Cardiac fibroblast (primary cell): Measurements from ENCODE around the gene OPRD1.

ENCODE experiments used
- DNase-seq, 2 donors: peaks; one replicate each; pipeline versions ENCODE4 v3.0.0 to v3.0.0-alpha.2; 2010; ENCODE audit warnings: low read depth in 2 of 2
- H3K4me3 ChIP-seq, 2 donors: replicated peaks in 1 of 2; 1 replicate in 1 of 2; 2 replicates in 1 of 2; pipeline ENCODE4 v1.5.1; 2011; ENCODE audit warnings: low read depth in 2 of 2, low read length in 2 of 2, mild to moderate bottlenecking in 2 of 2, moderate library complexity in 1 of 2
- TF ChIP-seq, protein P1 (sequence below): IDR thresholded peaks from one replicate; pipeline ENCODE4 v1.5.1; 2011; ENCODE audit warnings: low read depth, mild to moderate bottlenecking, low read length, inconsistent platforms

The OPRD1 gene

DNA sequence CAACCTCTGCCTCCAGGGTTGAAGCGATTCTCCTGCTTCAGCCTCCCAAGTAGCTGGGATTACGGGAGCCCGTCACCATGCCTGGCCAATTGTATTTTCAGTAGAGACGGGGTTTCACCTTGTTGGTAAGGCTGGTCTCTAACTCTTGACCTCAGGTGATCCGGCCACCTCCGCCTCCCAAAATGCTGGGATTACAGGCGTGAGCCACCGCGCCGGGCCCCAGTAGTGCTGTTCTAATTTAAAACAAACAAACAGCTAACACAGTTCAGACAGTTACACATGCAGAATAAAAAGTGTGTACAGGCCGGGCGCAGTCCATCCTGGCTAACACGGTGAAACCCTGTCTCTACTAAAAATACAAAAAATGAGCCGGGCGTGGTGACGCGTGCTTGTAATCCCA is 35.6 kb upstream of the OPRD1 start:
- H3K4me3 ChIP-seq, result no peak overlapping the region
- TF ChIP-seq, protein P1, sequence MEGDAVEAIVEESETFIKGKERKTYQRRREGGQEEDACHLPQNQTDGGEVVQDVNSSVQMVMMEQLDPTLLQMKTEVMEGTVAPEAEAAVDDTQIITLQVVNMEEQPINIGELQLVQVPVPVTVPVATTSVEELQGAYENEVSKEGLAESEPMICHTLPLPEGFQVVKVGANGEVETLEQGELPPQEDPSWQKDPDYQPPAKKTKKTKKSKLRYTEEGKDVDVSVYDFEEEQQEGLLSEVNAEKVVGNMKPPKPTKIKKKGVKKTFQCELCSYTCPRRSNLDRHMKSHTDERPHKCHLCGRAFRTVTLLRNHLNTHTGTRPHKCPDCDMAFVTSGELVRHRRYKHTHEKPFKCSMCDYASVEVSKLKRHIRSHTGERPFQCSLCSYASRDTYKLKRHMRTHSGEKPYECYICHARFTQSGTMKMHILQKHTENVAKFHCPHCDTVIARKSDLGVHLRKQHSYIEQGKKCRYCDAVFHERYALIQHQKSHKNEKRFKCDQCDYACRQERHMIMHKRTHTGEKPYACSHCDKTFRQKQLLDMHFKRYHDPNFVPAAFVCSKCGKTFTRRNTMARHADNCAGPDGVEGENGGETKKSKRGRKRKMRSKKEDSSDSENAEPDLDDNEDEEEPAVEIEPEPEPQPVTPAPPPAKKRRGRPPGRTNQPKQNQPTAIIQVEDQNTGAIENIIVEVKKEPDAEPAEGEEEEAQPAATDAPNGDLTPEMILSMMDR, result no peak
- DNase-seq, result no peak

DNA sequence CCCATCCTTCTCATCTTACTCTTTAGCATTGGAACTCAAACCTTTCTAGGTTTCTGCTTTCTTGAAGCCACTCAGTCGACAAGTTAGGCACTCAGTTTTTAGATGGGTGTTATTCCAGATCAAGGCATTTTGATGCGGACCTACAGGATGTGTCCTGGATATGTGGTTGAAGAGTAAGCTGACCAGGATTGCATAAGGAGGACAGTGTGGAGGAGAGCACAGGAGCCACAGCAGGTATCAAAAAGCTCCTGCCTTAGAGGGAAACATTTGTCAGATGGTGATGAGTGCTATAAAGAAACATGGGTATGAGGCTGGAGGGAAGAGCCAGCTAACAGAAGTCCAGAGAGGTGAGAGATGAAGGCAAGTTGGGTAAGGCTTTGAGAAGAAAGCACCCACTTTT is 33.9 kb upstream of the OPRD1 start:
- H3K4me3 ChIP-seq, result no peak overlapping the region
- no peak for DNase-seq
- TF ChIP-seq, protein P1, result no peak

DNA sequence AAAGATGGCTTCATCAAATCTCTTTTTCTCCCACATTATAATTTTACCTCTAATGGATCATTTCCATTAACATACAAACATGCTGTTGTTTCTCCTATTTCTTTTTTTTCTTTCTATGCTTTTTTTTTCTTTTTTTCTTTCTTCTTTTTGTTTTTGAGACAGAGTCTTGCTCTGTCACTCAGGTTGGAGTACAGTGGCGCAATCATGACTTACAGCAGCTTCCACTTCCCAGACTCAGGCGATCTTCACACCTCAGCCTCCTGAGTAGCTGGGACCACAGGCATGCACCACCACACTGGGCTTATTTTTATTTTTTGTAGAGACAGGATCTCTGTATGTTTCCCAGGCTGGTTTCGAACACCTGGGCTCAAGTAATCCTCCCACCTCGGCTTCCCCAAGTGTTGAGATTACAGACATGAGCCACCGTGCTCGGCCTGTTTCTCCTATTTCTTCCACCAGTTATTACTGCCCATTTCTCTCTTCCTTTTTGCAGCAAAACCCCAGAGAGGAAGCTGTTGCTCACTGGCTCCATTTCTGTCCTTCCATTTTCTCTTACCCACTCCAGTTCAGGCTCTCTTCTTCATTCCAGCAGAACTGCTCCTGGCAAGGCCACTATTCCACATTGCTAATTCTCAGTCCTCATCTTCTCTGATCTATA is 32.1 kb upstream of the OPRD1 start:
- no peak for DNase-seq
- H3K4me3 ChIP-seq, result no peak overlapping the region
- TF ChIP-seq, protein P1, result no peak

DNA sequence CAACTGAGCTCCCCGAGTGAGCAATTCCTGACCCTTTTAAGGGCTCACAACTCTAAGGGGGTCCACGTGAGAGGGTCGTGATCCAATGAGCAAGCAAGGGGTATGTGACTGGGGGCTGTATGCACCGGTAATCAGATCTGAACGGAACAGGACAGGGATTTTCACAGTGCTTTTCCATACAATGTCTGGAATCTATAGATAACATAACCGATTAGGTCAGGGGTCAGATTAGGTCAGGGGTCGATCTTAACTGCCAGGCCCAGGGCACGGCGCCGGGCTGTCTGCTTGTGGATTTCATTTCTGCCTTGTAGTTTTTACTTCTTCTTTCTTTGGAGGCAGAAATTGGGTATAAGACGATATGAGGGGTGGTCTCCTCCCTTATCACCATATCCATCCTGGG is 30.7 kb upstream of the OPRD1 start:
- TF ChIP-seq, protein P1, result no peak
- no peak for DNase-seq
- no peak overlapping the region for H3K4me3 ChIP-seq

DNA sequence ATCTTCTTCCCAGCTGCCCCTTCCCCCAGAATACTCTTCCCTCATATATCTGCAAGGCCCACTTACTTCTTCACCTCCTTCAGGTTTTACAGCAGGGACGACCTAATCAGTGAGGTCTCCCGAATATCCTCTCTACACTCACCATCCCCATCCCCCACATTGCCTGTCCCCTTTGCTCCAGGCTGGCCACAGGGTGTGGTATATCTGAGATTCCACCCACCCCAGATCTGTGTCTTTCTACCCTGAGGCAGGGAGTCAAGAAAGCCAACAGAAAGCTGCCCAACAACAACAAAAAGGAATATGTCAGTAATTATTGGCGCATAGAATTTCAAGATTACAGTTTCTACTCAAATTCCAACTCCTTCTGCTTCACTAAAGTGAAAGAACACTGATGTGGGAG is 30.0 kb upstream of the OPRD1 start:
- TF ChIP-seq, protein P1, result no peak
- DNase-seq, result no peak
- H3K4me3 ChIP-seq, result no peak overlapping the region

DNA sequence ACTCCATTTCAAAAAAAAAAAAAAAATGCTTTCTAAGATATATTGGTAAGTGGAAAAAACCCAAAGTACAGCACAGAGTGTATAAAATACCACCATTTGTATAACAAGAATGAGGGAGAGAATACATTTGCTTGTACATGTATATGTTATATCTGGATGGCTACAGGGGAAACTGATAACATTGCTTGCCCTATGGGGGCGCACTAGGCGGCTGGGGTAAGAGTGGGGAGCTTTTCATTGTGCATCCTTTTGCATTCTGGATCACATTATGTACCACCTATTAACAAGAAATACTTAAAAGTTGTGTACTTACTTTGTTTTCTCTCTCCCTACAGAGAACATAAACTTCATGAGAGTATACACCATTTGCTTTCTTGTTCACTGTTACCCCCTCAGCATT is 28.6 kb upstream of the OPRD1 start:
- TF ChIP-seq, protein P1, result no peak
- DNase-seq, result no peak
- no peak overlapping the region for H3K4me3 ChIP-seq

DNA sequence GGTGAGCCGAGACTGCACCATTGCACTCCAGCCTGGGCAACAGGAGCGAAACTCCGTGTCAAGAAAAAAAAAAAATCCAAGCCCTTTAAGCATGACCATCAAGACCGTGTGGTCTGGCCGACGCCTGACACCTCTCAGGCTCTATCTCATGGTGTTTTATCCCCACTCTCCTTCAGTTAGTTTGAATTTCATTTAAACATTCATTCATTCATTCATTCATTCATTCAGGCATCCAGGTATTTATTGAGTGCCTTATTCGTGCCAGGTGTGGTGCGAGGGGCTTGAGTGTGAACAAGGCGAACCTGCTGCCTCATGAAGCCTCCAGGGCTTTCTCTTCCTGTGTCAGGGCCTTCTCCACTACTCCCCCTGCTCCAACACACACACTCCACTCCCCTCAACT is 22.6 kb upstream of the OPRD1 start:
- no peak for DNase-seq
- H3K4me3 ChIP-seq, result no peak overlapping the region
- TF ChIP-seq, protein P1, result no peak
